Activated naive CD4-positive, alpha-beta T cell treated with anti-CD3 and anti-CD28 coated beads, Interleukin-2, amount 50 U/mL, for 16 hours (primary cell): ENCODE measurements around the gene ZNF695.

Experiments
- DNase-seq: peaks from one replicate; pipeline ENCODE4 v3.0.0-alpha.2; 2020

ZNF695 gene

GRCh38 chr1:246954126-246954525 lies 53.7 kb downstream of the ZNF695 start:
- DNase-seq, result no peak

DNA sequence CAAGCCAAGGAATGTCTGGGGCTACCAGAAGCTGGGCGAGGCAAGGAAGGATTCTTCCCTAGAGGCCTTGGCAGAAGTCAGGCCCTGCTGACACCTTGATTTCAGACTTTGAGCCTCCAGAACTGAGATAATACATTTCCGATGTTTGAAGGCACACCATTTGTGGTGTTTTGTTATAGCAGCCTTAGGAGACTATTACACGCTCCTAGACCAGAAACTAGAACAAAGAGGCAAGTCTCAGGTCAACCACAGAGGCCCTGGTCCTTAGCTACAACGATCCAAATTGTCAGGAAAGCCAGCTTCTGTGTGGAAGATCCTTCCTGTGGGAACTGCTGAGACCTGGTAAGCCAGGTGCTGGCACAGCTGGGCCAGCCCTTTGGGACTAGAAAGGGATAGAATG lies 56.4 kb downstream of the ZNF695 start:
- DNase-seq, result no peak

GRCh38 chr1:246949956-246950355 lies 57.9 kb downstream of the ZNF695 start:
- DNase-seq, result no peak

- DNase-seq, result no peak
These were observed 60.6 kb downstream of the ZNF695 start for GRCh38 chr1:246947255-246947654.

- no peak for DNase-seq
These were observed 61.5 kb downstream of the ZNF695 start for GRCh38 chr1:246946366-246946765.
